H1 (cell line): ENCODE measurements around the gene GNAT2. TPM values are rescaled to one million over a fixed set of nuclear protein-coding genes. Genes with fewer than 3 reads are reported as not detected.

Experiments
- CTCF ChIA-PET: fragments of 300-600 bp; sonication (Branson Sonifier 250); formaldehyde crosslinking; loops from one replicate; lab custom pipeline; 2021; ENCODE audit not compliant: partially characterized antibody; lab: Charles Lee
- POLR2A ChIA-PET: fragments of 300-600 bp; sonication (Branson Sonifier 250); formaldehyde crosslinking; loops from one replicate; lab custom pipeline; 2021; ENCODE audit warnings: inconsistent platforms; ENCODE audit not compliant: partially characterized antibody; lab: Charles Lee
- DNase-seq, 2 experiments: peaks; one replicate each; pipeline versions ENCODE4 v3.0.0 to v3.0.0-alpha.2; 2010 to 2022; ENCODE audit warnings: low spot score in 2 of 2, low read depth in 1 of 2, mixed read lengths in 1 of 2
- FAIRE-seq: peaks from 2 replicates; lab custom pipeline; 2011; peaks lifted over from hg19 to GRCh38; lab: Jason Lieb, UNC
- H2AFZ ChIP-seq: 2 replicates; pipeline ENCODE4 v1.8.1; 2012; ENCODE audit warnings: low read length, inconsistent platforms
- H2AK5ac ChIP-seq: 2 replicates; pipeline ENCODE4 v1.6.1; 2013; ENCODE audit warnings: low read depth, low read length
- H2BK120ac ChIP-seq: replicated peaks from 2 replicates; pipeline ENCODE3; 2013; ENCODE audit warnings: low read depth, low read length, inconsistent platforms
- H2BK12ac ChIP-seq: 2 replicates; pipeline ENCODE4 v1.6.1; 2013; ENCODE audit warnings: low read depth, low read length
- H2BK15ac ChIP-seq: 2 replicates; pipeline ENCODE4 v1.6.1; 2013; ENCODE audit warnings: low read length
- H2BK20ac ChIP-seq: 2 replicates; pipeline ENCODE4 v1.6.1; 2013; ENCODE audit warnings: low read length
- H2BK5ac ChIP-seq: 2 replicates; pipeline ENCODE4 v1.6.1; 2013; ENCODE audit warnings: low read depth, low read length
- H3K14ac ChIP-seq: 2 replicates; pipeline ENCODE4 v1.6.1; 2013; ENCODE audit warnings: inconsistent platforms; ENCODE audit not compliant: insufficient read length
- H3K18ac ChIP-seq: 2 replicates; pipeline ENCODE4 v1.6.1; 2013; ENCODE audit warnings: low read length; ENCODE audit errors: extremely low read depth
- H3K23ac ChIP-seq: 2 replicates; pipeline ENCODE4 v1.6.1; 2013; ENCODE audit warnings: inconsistent platforms; ENCODE audit not compliant: insufficient read length
- H3K23me2 ChIP-seq: 2 replicates; pipeline ENCODE4 v1.6.1; 2013; ENCODE audit warnings: low read depth, low read length
- H3K27ac ChIP-seq: 2 replicates; pipeline ENCODE4 v1.6.1; 2011; ENCODE audit warnings: low read depth, low read length, inconsistent platforms
- H3K27me3 ChIP-seq, 4 experiments: replicated peaks in 1 of 4; 1 replicate in 1 of 4; 2 replicates in 3 of 4; pipeline versions ENCODE4 v1.6.1 to v1.8.1; 2011 to 2013; ENCODE audit warnings: low read length in 3 of 4, mild to moderate bottlenecking in 3 of 4, inconsistent platforms in 2 of 4, mixed read lengths in 2 of 4, moderate library complexity in 1 of 4; ENCODE audit not compliant: control insufficient read depth in 3 of 4, insufficient read depth in 3 of 4; ENCODE audit errors: extremely low read depth in 1 of 4
- H3K36me3 ChIP-seq, 4 experiments: 2 replicates each; pipeline versions ENCODE4 v1.6.1 to v1.8.1; 2011 to 2013; ENCODE audit warnings: mild to moderate bottlenecking in 4 of 4, low read length in 3 of 4, moderate library complexity in 2 of 4, control low read depth in 1 of 4, inconsistent platforms in 1 of 4; ENCODE audit not compliant: insufficient read depth in 4 of 4, control insufficient read depth in 2 of 4
- H3K4ac ChIP-seq: replicated peaks from 2 replicates; pipeline ENCODE3; 2013; ENCODE audit warnings: low read length, low read depth, mixed read lengths, inconsistent platforms; ENCODE audit not compliant: insufficient read length
- H3K4me1 ChIP-seq, 4 experiments: replicated peaks in 1 of 4; 1 replicate in 1 of 4; 2 replicates in 3 of 4; pipeline versions ENCODE4 v1.6.1 to v1.8.1; 2011 to 2013; ENCODE audit warnings: low read length in 3 of 4, inconsistent platforms in 2 of 4, mixed read lengths in 1 of 4; ENCODE audit not compliant: insufficient read depth in 4 of 4, control insufficient read depth in 3 of 4
- H3K4me2 ChIP-seq, 2 experiments: 2 replicates each; pipeline versions ENCODE4 v1.6.1 to v1.8.1; 2011 to 2013; ENCODE audit warnings: low read depth in 2 of 2, low read length in 2 of 2, control low read depth in 1 of 2, inconsistent platforms in 1 of 2, mild to moderate bottlenecking in 1 of 2; ENCODE audit not compliant: insufficient read depth in 1 of 2
- H3K4me3 ChIP-seq, 4 experiments: fragments of 200-600, 300-600 bp in 1 of 4; sonication (generic), shearing (Covaris generic), sonication (Bioruptor Twin) in 1 of 4; 2 replicates each; pipeline versions ENCODE4 v1.5.1 to v1.8.1; 2011 to 2016; ENCODE audit warnings: low read length in 4 of 4, low read depth in 3 of 4, control low read depth in 2 of 4, inconsistent platforms in 2 of 4, mild to moderate bottlenecking in 2 of 4, mixed read lengths in 1 of 4, moderate library complexity in 1 of 4; ENCODE audit not compliant: insufficient read depth in 2 of 4; ENCODE audit errors: extremely low read depth in 1 of 4
- H3K56ac ChIP-seq: replicated peaks from 2 replicates; pipeline ENCODE3; 2013; ENCODE audit warnings: low read depth, mild to moderate bottlenecking, mixed read lengths, low read length, inconsistent platforms; ENCODE audit not compliant: insufficient read length
- H3K79me1 ChIP-seq: 2 replicates; pipeline ENCODE4 v1.6.1; 2013; ENCODE audit warnings: low read depth, low read length, control low read depth
- H3K79me2 ChIP-seq, 2 experiments: 2 replicates each; pipeline versions ENCODE4 v1.6.1 to v1.8.1; 2012 to 2013; ENCODE audit warnings: low read length in 2 of 2, mild to moderate bottlenecking in 2 of 2, inconsistent platforms in 1 of 2; ENCODE audit not compliant: insufficient read depth in 2 of 2, control insufficient read depth in 1 of 2
- H3K9ac ChIP-seq, 4 experiments: replicated peaks in 1 of 4; 1 replicate in 1 of 4; 2 replicates in 3 of 4; pipeline versions ENCODE4 v1.6.1 to v1.8.1; 2011 to 2013; ENCODE audit warnings: low read depth in 3 of 4, low read length in 3 of 4, control low read depth in 2 of 4, mild to moderate bottlenecking in 2 of 4, moderate library complexity in 2 of 4, inconsistent platforms in 1 of 4; ENCODE audit errors: extremely low read depth in 1 of 4
- H3K9me3 ChIP-seq, 2 experiments: 2 replicates each; pipeline versions ENCODE4 v1.6.1 to v1.8.1; 2012 to 2013; ENCODE audit warnings: mild to moderate bottlenecking in 2 of 2, moderate library complexity in 2 of 2, control low read depth in 1 of 2, inconsistent platforms in 1 of 2, low read depth in 1 of 2, low read length in 1 of 2, mixed read lengths in 1 of 2; ENCODE audit not compliant: insufficient read depth in 2 of 2
- H4K20me1 ChIP-seq, 2 experiments: replicated peaks in 1 of 2; 2 replicates each; pipeline versions ENCODE3 to v1.8.1; 2011 to 2013; ENCODE audit warnings: inconsistent platforms in 2 of 2, low read length in 2 of 2, mild to moderate bottlenecking in 1 of 2; ENCODE audit not compliant: insufficient read depth in 2 of 2, control insufficient read depth in 1 of 2
- H4K5ac ChIP-seq: 2 replicates; pipeline ENCODE4 v1.6.1; 2013; ENCODE audit warnings: low read length, low read depth, mixed read lengths, inconsistent platforms; ENCODE audit not compliant: insufficient read length
- H4K8ac ChIP-seq: 2 replicates; pipeline ENCODE4 v1.8.0; 2013; ENCODE audit warnings: mild to moderate bottlenecking, moderate library complexity, low read length, inconsistent platforms; ENCODE audit not compliant: insufficient read depth; ENCODE audit errors: extremely low read depth
- H4K91ac ChIP-seq: replicated peaks from 2 replicates; pipeline ENCODE3; 2013; ENCODE audit warnings: low read length, mixed read lengths, inconsistent platforms; ENCODE audit not compliant: insufficient read length
- CEBPB ChIP-seq: IDR thresholded peaks from 2 replicates; pipeline ENCODE4 v1.6.1; 2012; ENCODE audit warnings: low read depth, low read length
- EP300 ChIP-seq, 2 experiments: IDR thresholded peaks; 1 replicate in 1 of 2; 2 replicates in 1 of 2; pipeline ENCODE4 v1.6.1; 2011 to 2012; ENCODE audit warnings: low read depth in 2 of 2, low read length in 2 of 2, mild to moderate bottlenecking in 2 of 2, borderline replicate concordance in 1 of 2, inconsistent platforms in 1 of 2, moderate library complexity in 1 of 2
- FOSL1 ChIP-seq: IDR thresholded peaks from 2 replicates; pipeline ENCODE4 v1.6.1; 2011; ENCODE audit warnings: mild to moderate bottlenecking, low read depth, low read length, moderate library complexity; ENCODE audit not compliant: insufficient read depth
- GTF2F1 ChIP-seq: IDR thresholded peaks from 2 replicates; pipeline ENCODE4 v1.6.1; 2012; ENCODE audit warnings: low read depth, low read length, improper control_type of control experiment, borderline replicate concordance
- MAFK ChIP-seq: IDR thresholded peaks from 2 replicates; pipeline ENCODE4 v1.6.1; 2012; ENCODE audit warnings: low read depth, mild to moderate bottlenecking, improper control_type of control experiment, low read length
- RAD21 ChIP-seq, 2 experiments: IDR thresholded peaks in 1 of 2; conservative IDR thresholded peaks in 1 of 2; 2 replicates each; pipeline ENCODE4 v1.6.1; 2011; ENCODE audit warnings: low read depth in 2 of 2, low read length in 2 of 2, improper control_type of control experiment in 1 of 2, inconsistent platforms in 1 of 2, mild to moderate bottlenecking in 1 of 2, moderate library complexity in 1 of 2
- SP2 ChIP-seq: IDR thresholded peaks from 2 replicates; pipeline ENCODE4 v1.6.1; 2012; ENCODE audit warnings: mild to moderate bottlenecking, low read length, inconsistent platforms
- TCF12 ChIP-seq: IDR thresholded peaks from 2 replicates; pipeline ENCODE4 v1.6.1; 2011; ENCODE audit warnings: low read depth, mild to moderate bottlenecking, low read length
- WGBS, 2 experiments: shearing (Covaris generic) in 1 of 2; methylation state at CpG; one replicate each; pipeline versions ENCODE4 v1.1.6 to v1.1.7; 2013 to 2015; ENCODE audit warnings: low lambda C conversion rate in 2 of 2, mixed read lengths in 2 of 2, inconsistent platforms in 1 of 2, low coverage in 1 of 2, missing lambda C conversion rate in 1 of 2; ENCODE audit not compliant: insufficient replicate concordance in 2 of 2, insufficient coverage in 1 of 2, insufficient read length in 1 of 2; ENCODE audit errors: extremely low coverage in 1 of 2, missing lambda C conversion rate in 1 of 2; 5-methylcytosine and 5-hydroxymethylcytosine counted together
- polyA plus RNA-seq, 7 experiments: library from polyadenylated mRNA; depleted of rRNA in 3 of 7; stranded (reverse) in 5 of 7; unstranded in 2 of 7; fragments of >200 nt in 5 of 7; fragments of 200-250 nt in 2 of 7; gene quantifications; 1 replicate in 5 of 7; 2 replicates in 1 of 7; 4 replicates in 1 of 7; pipeline versions ENCODE4 v1.2.1 to v1.2.3, GENCODE V29; 2011 to 2013; ENCODE audit warnings: missing spikeins in 2 of 7, mixed read lengths in 2 of 7
- total RNA-seq: library from RNA; stranded (reverse); fragmentation: NEBNext Ultra II Directional; extraction: Animal tissue kit (Norgen Biotek cat#: 25700); gene quantifications from 2 replicates; pipeline ENCODE4 v1.2.1, GENCODE V29; 2021

Gene GNAT2
- total and polyA plus RNA-seq, 2 of the 8 experiments (the other 6 are each of a cell fraction or from before 2014, with no cell fraction given), result 0.05 TPM; not detected in 1

DNA sequence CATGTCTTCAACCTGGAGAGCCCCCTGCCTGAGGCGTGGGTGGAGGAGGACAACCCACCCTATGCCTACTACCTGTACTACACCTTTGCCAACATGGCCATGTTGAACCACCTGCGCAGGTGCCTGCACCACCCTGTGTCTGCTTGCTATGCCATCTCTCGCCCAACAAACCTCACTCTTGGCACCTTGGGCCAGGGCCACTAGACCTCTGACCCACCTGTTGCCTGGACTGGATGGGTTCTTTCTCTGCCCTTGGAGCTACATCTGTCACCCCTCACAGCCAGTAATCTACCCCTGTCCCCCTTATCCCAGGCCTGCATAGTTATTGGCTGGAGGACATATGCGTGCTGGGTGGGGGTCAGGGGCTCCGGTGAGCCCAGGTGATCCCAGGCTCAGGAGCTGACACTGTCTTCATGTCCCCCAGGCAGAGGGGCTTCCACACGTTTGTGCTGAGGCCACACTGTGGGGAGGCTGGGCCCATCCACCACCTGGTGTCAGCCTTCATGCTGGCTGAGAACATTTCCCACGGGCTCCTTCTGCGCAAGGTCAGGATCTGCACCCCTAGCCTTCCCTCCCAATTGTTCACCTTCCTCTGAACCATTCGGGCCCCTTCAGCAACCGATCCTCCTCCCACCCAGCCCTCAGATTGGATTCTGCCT, 10.1 kb upstream of the GNAT2 start:
- H3K14ac ChIP-seq, result no peak overlapping the region
- no peak overlapping the region for H3K56ac ChIP-seq
- H3K36me3 ChIP-seq, result peaks cover 17 to 27% (median 24%) of the 10 kb centered on the region in 4 experiments
- no peak overlapping the region for H2BK12ac ChIP-seq
- DNase-seq (peak in 1 of 2 experiments; percentile 35), FAIRE-seq (no peak)
- H2AK5ac ChIP-seq, result no peak overlapping the region
- no peak overlapping the region for H2AFZ ChIP-seq
- ChIA-PET CTCF (interaction anchor here (0.6 to 10.4 kb wide), 18 partner anchors 10 to 380 kb away, joined by 3 to 73 read pairs (median 4); partner anchors contain the start of gene GNAI3), POLR2A (interaction anchor here (1.0 kb wide), 1 partner anchor 81 kb away, joined by 3 read pairs; the partner anchor contains the start of gene GNAI3)
- no peak overlapping the region for H3K27ac ChIP-seq
- H3K27me3 ChIP-seq, result no peaks in the 10 kb centered on the region
- H3K23me2 ChIP-seq, result no peaks in the 10 kb centered on the region
- no peak overlapping the region for H3K4ac ChIP-seq
- no peak overlapping the region; the same call in 1 of the 2 replicates for H2BK5ac ChIP-seq
- no peak overlapping the region for H3K18ac ChIP-seq
- 77% methylated on average over 8 of the region's 10 CpGs; no CpG with 5 or more reads in 1 of the 2 experiments for WGBS, 2 experiments
- H3K79me2 ChIP-seq, result peaks cover 0 to 2% of the 10 kb centered on the region in 2 experiments; a peak in 1 of 4 replicates
- no peak overlapping the region for H2BK120ac ChIP-seq
- H2BK15ac ChIP-seq, result no peak overlapping the region
- peaks cover 0 to 21% of the 10 kb centered on the region in 2 experiments for H4K20me1 ChIP-seq
- H3K9me3 ChIP-seq, result no peaks in the 10 kb centered on the region
- H3K4me1 ChIP-seq, result peaks cover 0 to 2% (median 0%) of the 10 kb centered on the region in 4 experiments; a peak in 3 of 7 replicates
- no peak overlapping the region for H3K4me3 ChIP-seq
- H4K8ac ChIP-seq, result no peak overlapping the region
- H2BK20ac ChIP-seq, result no peak overlapping the region
- H4K91ac ChIP-seq, result no peak overlapping the region
- no peak overlapping the region for H3K4me2 ChIP-seq
- no peak overlapping the region for H3K23ac ChIP-seq
- H3K79me1 ChIP-seq, result no peaks in the 10 kb centered on the region
- H3K9ac ChIP-seq, result no peak overlapping the region
- no peak overlapping the region for H4K5ac ChIP-seq
- TF ChIP-seq RAD21 (IDR thresholded peaks at IDR 0.05 in 1 of 2, conservative IDR thresholded peaks at IDR 0.05 in 1 of 2; ENCODE audit: low read depth in 2 of 2, low read length in 2 of 2) (no peak), SP2 (no peak), EP300 (IDR thresholded peaks at IDR 0.05; ENCODE audit: borderline replicate concordance in 1 of 2, low read depth in 2 of 2, low read length in 2 of 2) (no peak), FOSL1 (no peak), GTF2F1 (no peak), TCF12 (no peak), CEBPB (no peak), MAFK (no peak)
